GM19468 (cell line): ENCODE results near the gene USP48.
"Not testable (repeated sequence)": the region's sequence is repeated elsewhere in the genome, so short reads cannot be mapped to it uniquely, and the experiment has no call there.

Experiments used
- ATAC-seq: cut with Tn5 transposase; IDR thresholded peaks from one replicate; pipeline ENCODE4 v1.9.1; 2021; ENCODE audit warnings: mild to moderate bottlenecking, moderate library complexity, moderate number of reproducible peaks; ENCODE audit not compliant: unreplicated experiment; ENCODE audit errors: extremely low read depth

Gene USP48

GRCh38 chr1:21643624-21644023 is 139.3 kb downstream of the USP48 start:
- ATAC-seq, result no peak

- no peak for ATAC-seq
Observed at GRCh38 chr1:21641967-21642739, 140.8 kb downstream of the USP48 start.

GRCh38 chr1:21641537-21641936 is 141.4 kb downstream of the USP48 start:
- no peak for ATAC-seq

- no peak for ATAC-seq
Observed at GRCh38 chr1:21641076-21641475, 141.9 kb downstream of the USP48 start.

- no peak for ATAC-seq
Observed at GRCh38 chr1:21640653-21641052, 142.3 kb downstream of the USP48 start.

GRCh38 chr1:21639594-21640041 is 143.3 kb downstream of the USP48 start:
- no peak for ATAC-seq

- no peak for ATAC-seq
Observed at GRCh38 chr1:21638531-21639341, 144.2 kb downstream of the USP48 start.

- no peak for ATAC-seq
Observed at GRCh38 chr1:21637514-21637913, 145.4 kb downstream of the USP48 start.

- ATAC-seq, result no peak
Observed at GRCh38 chr1:21636029-21636428, 146.9 kb downstream of the USP48 start.

- ATAC-seq, result no peak
Observed at GRCh38 chr1:21634806-21635535, 148.0 kb downstream of the USP48 start.

GRCh38 chr1:21633992-21634805 is 148.8 kb downstream of the USP48 start:
- ATAC-seq, result no peak

GRCh38 chr1:21633141-21633755 is 149.7 kb downstream of the USP48 start:
- ATAC-seq, result no peak

- no peak for ATAC-seq
Observed at GRCh38 chr1:21631944-21632887, 150.7 kb downstream of the USP48 start.

GRCh38 chr1:21631590-21631943 is 151.4 kb downstream of the USP48 start:
- ATAC-seq, result not testable (repeated sequence)

- ATAC-seq, result no peak
Observed at GRCh38 chr1:21630571-21631343, 152.2 kb downstream of the USP48 start.

- ATAC-seq, result no peak
Observed at GRCh38 chr1:21629971-21630370, 153.0 kb downstream of the USP48 start.

- ATAC-seq, result no peak
Observed at GRCh38 chr1:21628798-21629393, 154.1 kb downstream of the USP48 start.
